T-helper 1 cell treated with Interleukin-12 subunit alpha and Interleukin-12 subunit beta and Interleukin-4 antibody, amounts not matched to agents 30 μg/mL and 1 μg/mL, for 36 hours (primary cell): ENCODE measurements around the gene YTHDF2.
A peak's percentile ranks its signal among the peaks of the same experiment; 100 is the strongest.
"Not testable (repeated sequence)": the region's sequence is repeated elsewhere in the genome, so short reads cannot be mapped to it uniquely, and the experiment has no call there.

Source experiments
- H3K27ac Mint-ChIP-seq: one replicate; pipeline ENCODE4 v1.8.0; 2021; ENCODE audit warnings: mild to moderate bottlenecking, mixed read lengths
- H3K27me3 Mint-ChIP-seq: one replicate; pipeline ENCODE4 v1.8.0; 2021; ENCODE audit warnings: low read depth, mixed read lengths
- H3K36me3 Mint-ChIP-seq: one replicate; pipeline ENCODE4 v1.8.0; 2021; ENCODE audit warnings: low read depth, mixed read lengths
- H3K4me1 Mint-ChIP-seq: one replicate; pipeline ENCODE4 v1.8.0; 2021; ENCODE audit warnings: low read depth, mixed read lengths
- H3K4me3 Mint-ChIP-seq: one replicate; pipeline ENCODE4 v1.8.0; 2021; ENCODE audit warnings: mild to moderate bottlenecking, moderate library complexity, mixed read lengths
- H3K9me3 Mint-ChIP-seq: one replicate; pipeline ENCODE4 v1.8.0; 2021; ENCODE audit warnings: mixed read lengths

The YTHDF2 gene

GRCh38 chr1:28736450-28737306 is at the start of gene YTHDF2:
Gene YTHDF2, plus strand, starts transcription at chr1:28736940. Its CDS starts 181 bp downstream, at chr1:28737121.
- H3K27me3 Mint-ChIP-seq: no peaks in the 10 kb centered on the region
- H3K9me3 Mint-ChIP-seq: no peaks in the 10 kb centered on the region
- H3K4me1 Mint-ChIP-seq: peaks cover 19% of the 10 kb centered on the region
- peak within 1 kb of the TSS; percentile 90 for H3K4me3 Mint-ChIP-seq
- peak within 1 kb of the TSS; percentile 83 for H3K27ac Mint-ChIP-seq
- H3K36me3 Mint-ChIP-seq: peaks cover 26% of the 10 kb centered on the region

GRCh38 chr1:28691627-28692026 is 45.1 kb upstream of the YTHDF2 start:
- peaks cover 33% of the 10 kb centered on the region for H3K36me3 Mint-ChIP-seq
- H3K4me3 Mint-ChIP-seq, H3K27me3 Mint-ChIP-seq, H3K9me3 Mint-ChIP-seq, H3K27ac Mint-ChIP-seq, H3K4me1 Mint-ChIP-seq: not testable (repeated sequence)

GRCh38 chr1:28703629-28704028 is 33.1 kb upstream of the YTHDF2 start:
- H3K27ac Mint-ChIP-seq: no peak overlapping the region
- peaks cover 9% of the 10 kb centered on the region for H3K4me1 Mint-ChIP-seq
- H3K36me3 Mint-ChIP-seq: peaks cover 27% of the 10 kb centered on the region
- no peaks in the 10 kb centered on the region for H3K27me3 Mint-ChIP-seq
- no peak overlapping the region for H3K4me3 Mint-ChIP-seq
- no peaks in the 10 kb centered on the region for H3K9me3 Mint-ChIP-seq

- Mint-ChIP-seq H3K4me1 (no peaks in the 10 kb centered on the region), H3K36me3 (peaks cover 22% of the 10 kb centered on the region), H3K27ac (no peak overlapping the region), H3K4me3 (no peak overlapping the region), H3K27me3 (no peaks in the 10 kb centered on the region), H3K9me3 (no peaks in the 10 kb centered on the region)
These were observed 20.4 kb upstream of the YTHDF2 start for GRCh38 chr1:28716336-28716735.

GRCh38 chr1:28718166-28718565 is 18.6 kb upstream of the YTHDF2 start:
- Mint-ChIP-seq H3K4me1 (no peaks in the 10 kb centered on the region), H3K27me3 (no peaks in the 10 kb centered on the region), H3K27ac (no peak overlapping the region), H3K4me3 (no peak overlapping the region), H3K9me3 (no peaks in the 10 kb centered on the region), H3K36me3 (peaks cover 20% of the 10 kb centered on the region)

- H3K4me3 Mint-ChIP-seq: no peak overlapping the region
- peaks cover 16% of the 10 kb centered on the region for H3K36me3 Mint-ChIP-seq
- H3K27ac Mint-ChIP-seq: no peak overlapping the region
- no peaks in the 10 kb centered on the region for H3K27me3 Mint-ChIP-seq
- H3K9me3 Mint-ChIP-seq: no peaks in the 10 kb centered on the region
- H3K4me1 Mint-ChIP-seq: no peaks in the 10 kb centered on the region
These were observed 18.0 kb upstream of the YTHDF2 start for GRCh38 chr1:28718586-28719331.

GRCh38 chr1:28719332-28719619 is 17.5 kb upstream of the YTHDF2 start:
- no peak overlapping the region for H3K4me3 Mint-ChIP-seq
- no peaks in the 10 kb centered on the region for H3K9me3 Mint-ChIP-seq
- H3K27ac Mint-ChIP-seq: no peak overlapping the region
- H3K27me3 Mint-ChIP-seq: no peaks in the 10 kb centered on the region
- H3K4me1 Mint-ChIP-seq: no peaks in the 10 kb centered on the region
- H3K36me3 Mint-ChIP-seq: peaks cover 12% of the 10 kb centered on the region

- no peak overlapping the region for H3K27ac Mint-ChIP-seq
- H3K4me3 Mint-ChIP-seq: no peak overlapping the region
- no peaks in the 10 kb centered on the region for H3K9me3 Mint-ChIP-seq
- H3K27me3 Mint-ChIP-seq: no peaks in the 10 kb centered on the region
- H3K4me1 Mint-ChIP-seq: no peaks in the 10 kb centered on the region
- peaks cover 5% of the 10 kb centered on the region for H3K36me3 Mint-ChIP-seq
These were observed 16.4 kb upstream of the YTHDF2 start for GRCh38 chr1:28720376-28720775.

GRCh38 chr1:28721927-28722326 is 14.8 kb upstream of the YTHDF2 start:
- H3K4me3 Mint-ChIP-seq, H3K4me1 Mint-ChIP-seq, H3K36me3 Mint-ChIP-seq, H3K9me3 Mint-ChIP-seq, H3K27ac Mint-ChIP-seq, H3K27me3 Mint-ChIP-seq: not testable (repeated sequence)

- not testable (repeated sequence) for H3K36me3 Mint-ChIP-seq, H3K4me1 Mint-ChIP-seq, H3K27ac Mint-ChIP-seq, H3K4me3 Mint-ChIP-seq, H3K27me3 Mint-ChIP-seq, H3K9me3 Mint-ChIP-seq
These were observed 11.4 kb upstream of the YTHDF2 start for GRCh38 chr1:28725365-28725764.

- H3K27ac Mint-ChIP-seq: peak overlapping the region; percentile 83
- H3K4me3 Mint-ChIP-seq: peak overlapping the region; percentile 90
- no peaks in the 10 kb centered on the region for H3K27me3 Mint-ChIP-seq
- H3K4me1 Mint-ChIP-seq: peaks cover 19% of the 10 kb centered on the region
- no peaks in the 10 kb centered on the region for H3K9me3 Mint-ChIP-seq
- peaks cover 25% of the 10 kb centered on the region for H3K36me3 Mint-ChIP-seq
These were observed 735 bp upstream of the YTHDF2 start for GRCh38 chr1:28735961-28736449.

GRCh38 chr1:28737307-28738132 is 780 bp downstream of the YTHDF2 start:
- Mint-ChIP-seq H3K4me1 (peaks cover 21% of the 10 kb centered on the region), H3K27ac (peak overlapping the region; percentile 83), H3K4me3 (peak overlapping the region; percentile 90), H3K27me3 (no peaks in the 10 kb centered on the region), H3K9me3 (no peaks in the 10 kb centered on the region), H3K36me3 (peaks cover 34% of the 10 kb centered on the region)

GRCh38 chr1:28740118-28740517 is 3.4 kb downstream of the YTHDF2 start:
- no peaks in the 10 kb centered on the region for H3K27me3 Mint-ChIP-seq
- peak overlapping the region; percentile 45 for H3K27ac Mint-ChIP-seq
- peak overlapping the region; percentile 66 for H3K4me3 Mint-ChIP-seq
- H3K9me3 Mint-ChIP-seq: no peaks in the 10 kb centered on the region
- H3K4me1 Mint-ChIP-seq: peaks cover 38% of the 10 kb centered on the region
- peaks cover 54% of the 10 kb centered on the region for H3K36me3 Mint-ChIP-seq

GRCh38 chr1:28744184-28744583 is 7.4 kb downstream of the YTHDF2 start:
- Mint-ChIP-seq H3K4me1 (peaks cover 43% of the 10 kb centered on the region), H3K36me3 (peaks cover 47% of the 10 kb centered on the region), H3K27ac (peak overlapping the region; percentile 55), H3K4me3 (peak overlapping the region; percentile 68), H3K9me3 (no peaks in the 10 kb centered on the region), H3K27me3 (no peaks in the 10 kb centered on the region)
